ENCODE measurements around the gene FASTKD3. TPM values are rescaled to one million over a fixed set of nuclear protein-coding genes. Genes with fewer than 3 reads are reported as not detected.
"Not testable (repeated sequence)": the region's sequence is repeated elsewhere in the genome, so short reads cannot be mapped to it uniquely, and the experiment has no call there.

Gene FASTKD3
- total and polyA plus RNA-seq, 12 donors = 8.5 to 32.0 (median 19.9) TPM

- Histone ChIP-seq H3K36me3 (replicated peaks in 1 of 2) (no peaks in the 10 kb centered on the region), H3K4me1 (replicated peaks in 1 of 2) (no peaks in the 10 kb centered on the region), H3K9me3 (replicated peaks in 1 of 3) (no peaks in the 10 kb centered on the region), H3K4me3 (no peak overlapping the region), H3K27me3 (no peaks in the 10 kb centered on the region), H3K27ac (no peak overlapping the region)
- intact Hi-C loops (cut with DNase I) = no loop called here
- TF ChIP-seq POLR2A (IDR thresholded peaks at IDR 0.05) = no peak
- no peak for TF ChIP-seq CTCF (IDR thresholded peaks at IDR 0.05)
- no peak for DNase-seq
- WGBS, 4 donors = 59 to 70% (median 67%) methylated on average over 6 of the region's 6 CpGs
These were observed 47.5 kb upstream of the FASTKD3 start for GRCh38 chr5:7916171-7916804.

GRCh38 chr5:7911429-7911771 is 42.6 kb upstream of the FASTKD3 start:
- H3K4me3 ChIP-seq; H3K36me3 ChIP-seq (replicated peaks in 1 of 2); intact Hi-C loops (cut with DNase I); H3K27ac ChIP-seq; H3K9me3 ChIP-seq (replicated peaks in 1 of 3); DNase-seq; H3K27me3 ChIP-seq; H3K4me1 ChIP-seq (replicated peaks in 1 of 2): not testable (repeated sequence)
- 79 to 94% (median 91%) methylated on average over 3 of the region's 3 CpGs for WGBS, 4 donors

- Histone ChIP-seq H3K36me3 (replicated peaks in 1 of 2) (no peaks in the 10 kb centered on the region), H3K27ac (no peak overlapping the region), H3K4me1 (replicated peaks in 1 of 2) (no peaks in the 10 kb centered on the region), H3K4me3 (no peak overlapping the region), H3K27me3 (no peaks in the 10 kb centered on the region), H3K9me3 (replicated peaks in 1 of 3) (peaks cover 0 to 9% (median 5%) of the 10 kb centered on the region in 3 donors)
- 97 to 100% (median 97%) methylated on average over 2 of the region's 2 CpGs for WGBS, 4 donors
- no peak for DNase-seq
- TF ChIP-seq POLR2A (IDR thresholded peaks at IDR 0.05) (no peak), CTCF (IDR thresholded peaks at IDR 0.05) (no peak)
- intact Hi-C loops (cut with DNase I) = no loop called here
These were observed 42.1 kb upstream of the FASTKD3 start for GRCh38 chr5:7910738-7911428.

- intact Hi-C loops (cut with DNase I) = no loop called here
These were observed 39.5 kb upstream of the FASTKD3 start for GRCh38 chr5:7908317-7908716.

More at GRCh38 chr5:7908317-7908716, 39.5 kb upstream of the FASTKD3 start:
- DNase-seq = no peak
- Histone ChIP-seq H3K27me3 (no peaks in the 10 kb centered on the region), H3K36me3 (replicated peaks in 1 of 2) (no peaks in the 10 kb centered on the region), H3K9me3 (replicated peaks in 1 of 3) (peaks cover 0 to 9% (median 5%) of the 10 kb centered on the region in 3 donors), H3K27ac (no peak overlapping the region), H3K4me3 (no peak overlapping the region), H3K4me1 (replicated peaks in 1 of 2) (no peaks in the 10 kb centered on the region)
- TF ChIP-seq POLR2A (IDR thresholded peaks at IDR 0.05) (no peak), CTCF (IDR thresholded peaks at IDR 0.05) (no peak)
- WGBS, 4 donors = 98 to 100% (median 98%) methylated on average over 1 of the region's 1 CpG

Measured in adrenal gland (tissue), 12 donors.